ENCODE data around the gene ANKRD62.

GRCh38 chr18:12119358-12119757 lies 25.7 kb downstream of the ANKRD62 start:
- TF ChIP-seq CTCF (IDR thresholded peaks at IDR 0.05) (no peak), POLR2A (IDR thresholded peaks at IDR 0.05) (no peak)

All from vagina (tissue), 2 donors.